ENCODE data around the gene CEACAM19. TPM values are rescaled to one million over a fixed set of nuclear protein-coding genes. Genes with fewer than 3 reads are reported as not detected.

The CEACAM19 gene
- total and polyA plus RNA-seq, 2 of the 8 experiments (the other 6 are each of a cell fraction or from before 2014, with no cell fraction given) = 3.1 to 3.4 TPM

GRCh38 chr19:44668985-44669764 lies 2.1 kb upstream of the CEACAM19 start:
- Histone ChIP-seq H3K79me2 (ENCODE audit: control insufficient read depth in 1 of 2, insufficient read depth in 2 of 2, low read length in 2 of 2) (no peaks in the 10 kb centered on the region), H3K4me2 (ENCODE audit: insufficient read depth in 1 of 2, low read depth in 2 of 2, low read length in 2 of 2) (no peak overlapping the region), H3K56ac (replicated peaks; ENCODE audit: insufficient read length, low read depth, low read length) (no peak overlapping the region), H4K20me1 (replicated peaks in 1 of 2; ENCODE audit: control insufficient read depth in 1 of 2, insufficient read depth in 2 of 2, low read length in 2 of 2) (no peaks in the 10 kb centered on the region), H3K23me2 (ENCODE audit: low read depth, low read length) (no peaks in the 10 kb centered on the region), H3K4ac (replicated peaks; ENCODE audit: insufficient read length, low read depth, low read length) (no peak overlapping the region), H3K27ac (ENCODE audit: low read depth, low read length) (no peak overlapping the region), H3K36me3 (ENCODE audit: control insufficient read depth in 2 of 4, insufficient read depth in 4 of 4, low read length in 3 of 4) (no peaks in the 10 kb centered on the region), H2BK12ac (ENCODE audit: low read depth, low read length) (no peak overlapping the region), H3K18ac (ENCODE audit: extremely low read depth, low read length) (no peak overlapping the region), H3K4me1 (replicated peaks in 1 of 4; ENCODE audit: control insufficient read depth in 3 of 4, insufficient read depth in 4 of 4, low read length in 3 of 4) (no peaks in the 10 kb centered on the region; a peak in 2 of 7 replicates), H2BK5ac (ENCODE audit: low read depth, low read length) (no peak overlapping the region), H2BK120ac (replicated peaks; ENCODE audit: low read depth, low read length) (no peak overlapping the region), H4K91ac (replicated peaks; ENCODE audit: insufficient read length, low read length) (no peak overlapping the region), H2BK15ac (ENCODE audit: low read length) (no peak overlapping the region), H3K9ac (replicated peaks in 1 of 4; ENCODE audit: extremely low read depth in 1 of 4, low read depth in 3 of 4, low read length in 3 of 4) (no peak overlapping the region), H2AK5ac (ENCODE audit: low read depth, low read length) (no peak overlapping the region), H4K5ac (ENCODE audit: insufficient read length, low read depth, low read length) (no peak overlapping the region), H2BK20ac (ENCODE audit: low read length) (no peak overlapping the region), H3K23ac (ENCODE audit: insufficient read length) (no peak overlapping the region), H3K14ac (ENCODE audit: insufficient read length) (no peak overlapping the region), H2AFZ (ENCODE audit: low read length) (no peak overlapping the region), H3K9me3 (ENCODE audit: insufficient read depth in 2 of 2, low read depth in 1 of 2, low read length in 1 of 2) (no peaks in the 10 kb centered on the region), H3K79me1 (ENCODE audit: low read depth, low read length) (no peaks in the 10 kb centered on the region), H3K4me3 (ENCODE audit: extremely low read depth in 1 of 4, insufficient read depth in 2 of 4, low read depth in 3 of 4, low read length in 4 of 4) (no peak overlapping the region), H4K8ac (ENCODE audit: extremely low read depth, insufficient read depth, low read length) (no peak overlapping the region), H3K27me3 (replicated peaks in 1 of 4; ENCODE audit: control insufficient read depth in 3 of 4, extremely low read depth in 1 of 4, insufficient read depth in 3 of 4, low read length in 3 of 4) (no peaks in the 10 kb centered on the region)
- ChIA-PET CTCF (ENCODE audit: partially characterized antibody) (interaction anchor here (1.0 to 2.7 kb wide), 2 partner anchors 12 to 92 kb away, joined by 4 to 9 read pairs; no protein-coding TSS in a partner anchor), POLR2A (ENCODE audit: partially characterized antibody) (interaction anchor here (0.7 kb wide), 1 partner anchor 1024 kb away, joined by 3 read pairs; no protein-coding TSS in a partner anchor)
- DNase-seq (ENCODE audit: low read depth in 1 of 2, low spot score in 2 of 2) = no peak
- 95% methylated on average over 2 of the region's 2 CpGs; no CpG with 5 or more reads in 1 of the 2 experiments for WGBS, 2 experiments (ENCODE audit: extremely low coverage in 1 of 2, insufficient coverage in 1 of 2, insufficient read length in 1 of 2, insufficient replicate concordance in 2 of 2, low coverage in 1 of 2, low lambda C conversion rate in 2 of 2, missing lambda C conversion rate in 1 of 2)
- FAIRE-seq = no peak
- TF ChIP-seq CTBP2 (IDR thresholded peaks at IDR 0.05; ENCODE audit: borderline replicate concordance, insufficient read depth, insufficient read length, low read length) = no peak
- no peak for TF ChIP-seq SAP30 (IDR thresholded peaks at IDR 0.05; ENCODE audit: insufficient read depth, insufficient replicate concordance, low read length)
- TF ChIP-seq TAF1 (IDR thresholded peaks at IDR 0.05; ENCODE audit: low read depth, low read length) = no peak
- no peak for TF ChIP-seq GTF2F1 (IDR thresholded peaks at IDR 0.05; ENCODE audit: borderline replicate concordance, low read depth, low read length)
